Fibroblast of mammary gland (primary cell): ENCODE results near the gene SLC26A8.

Experiments used
- DNase-seq: peaks from one replicate; pipeline ENCODE4 v3.0.0-alpha.2; 2010; ENCODE audit warnings: low read depth
- H3K4me3 ChIP-seq: 2 replicates; pipeline ENCODE4 v1.5.1; 2011; ENCODE audit warnings: low read depth, mild to moderate bottlenecking, low read length, moderate library complexity; ENCODE audit not compliant: control insufficient read depth
- CTCF ChIP-seq: conservative IDR thresholded peaks from 2 replicates; pipeline ENCODE4 v1.5.1; 2011; ENCODE audit warnings: low read depth, low read length, inconsistent platforms; ENCODE audit not compliant: control insufficient read depth, insufficient read depth

The SLC26A8 gene

GRCh38 chr6:35895560-35895959 is 128.9 kb downstream of the SLC26A8 start:
- H3K4me3 ChIP-seq = no peak overlapping the region
- TF ChIP-seq CTCF = no peak
- DNase-seq = no peak

- H3K4me3 ChIP-seq = no peak overlapping the region
- no peak for TF ChIP-seq CTCF
- no peak for DNase-seq
Measured at GRCh38 chr6:35894776-35895175, 129.7 kb downstream of the SLC26A8 start.
